AG09319 (cell line): ENCODE measurements around the gene KCNJ8.

Experiments
- DNase-seq: peaks from one replicate; pipeline ENCODE4 v3.0.0-alpha.2; 2010; ENCODE audit warnings: low read depth; ENCODE audit errors: extremely low read depth
- TF ChIP-seq, protein P1 (sequence below): IDR thresholded peaks from 2 replicates; pipeline ENCODE4 v1.5.1; 2011; ENCODE audit warnings: low read depth, mild to moderate bottlenecking, inconsistent platforms, low read length, moderate library complexity

Gene KCNJ8

DNA sequence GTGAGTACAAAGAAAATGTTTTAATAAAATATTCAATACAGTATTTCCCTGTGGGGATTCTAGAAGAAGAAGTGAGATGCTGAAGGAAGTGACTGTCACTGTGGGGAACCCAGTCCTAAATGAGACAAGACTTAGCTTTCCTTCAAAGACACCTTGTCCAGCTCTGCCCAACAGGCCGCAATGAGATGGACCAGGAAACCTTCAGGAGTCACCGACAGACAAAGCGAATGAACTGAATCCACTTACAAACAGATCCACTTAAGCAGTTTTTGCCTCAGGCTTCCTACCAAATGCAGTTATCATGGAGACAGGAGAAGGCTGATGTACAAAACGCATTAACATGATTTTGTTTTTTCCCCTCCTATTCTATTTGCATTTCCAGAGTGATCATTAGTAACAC, 9.6 kb downstream of the KCNJ8 start:
- no peak for DNase-seq
- TF ChIP-seq, protein P1, sequence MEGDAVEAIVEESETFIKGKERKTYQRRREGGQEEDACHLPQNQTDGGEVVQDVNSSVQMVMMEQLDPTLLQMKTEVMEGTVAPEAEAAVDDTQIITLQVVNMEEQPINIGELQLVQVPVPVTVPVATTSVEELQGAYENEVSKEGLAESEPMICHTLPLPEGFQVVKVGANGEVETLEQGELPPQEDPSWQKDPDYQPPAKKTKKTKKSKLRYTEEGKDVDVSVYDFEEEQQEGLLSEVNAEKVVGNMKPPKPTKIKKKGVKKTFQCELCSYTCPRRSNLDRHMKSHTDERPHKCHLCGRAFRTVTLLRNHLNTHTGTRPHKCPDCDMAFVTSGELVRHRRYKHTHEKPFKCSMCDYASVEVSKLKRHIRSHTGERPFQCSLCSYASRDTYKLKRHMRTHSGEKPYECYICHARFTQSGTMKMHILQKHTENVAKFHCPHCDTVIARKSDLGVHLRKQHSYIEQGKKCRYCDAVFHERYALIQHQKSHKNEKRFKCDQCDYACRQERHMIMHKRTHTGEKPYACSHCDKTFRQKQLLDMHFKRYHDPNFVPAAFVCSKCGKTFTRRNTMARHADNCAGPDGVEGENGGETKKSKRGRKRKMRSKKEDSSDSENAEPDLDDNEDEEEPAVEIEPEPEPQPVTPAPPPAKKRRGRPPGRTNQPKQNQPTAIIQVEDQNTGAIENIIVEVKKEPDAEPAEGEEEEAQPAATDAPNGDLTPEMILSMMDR = no peak

DNA sequence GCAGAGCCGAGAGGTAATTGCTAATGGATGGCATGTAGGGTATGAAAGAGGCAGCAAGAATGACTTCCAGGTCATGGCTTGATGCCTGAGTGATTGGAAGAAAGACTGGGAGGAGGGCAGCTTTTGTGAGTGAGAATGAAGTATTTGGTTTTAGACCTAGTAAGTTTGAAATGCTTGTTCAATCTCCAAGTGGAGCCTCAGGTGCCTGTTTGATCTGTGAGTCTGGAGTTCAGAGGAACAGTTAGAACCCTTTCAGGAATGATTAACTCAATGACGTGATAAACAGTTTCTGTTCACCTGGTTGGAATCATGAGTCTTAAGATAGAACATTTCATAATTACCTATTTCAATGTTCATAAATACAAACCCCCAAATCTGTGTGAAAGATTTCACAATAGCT, 10.4 kb downstream of the KCNJ8 start:
- TF ChIP-seq, protein P1 = no peak
- DNase-seq = no peak

DNA sequence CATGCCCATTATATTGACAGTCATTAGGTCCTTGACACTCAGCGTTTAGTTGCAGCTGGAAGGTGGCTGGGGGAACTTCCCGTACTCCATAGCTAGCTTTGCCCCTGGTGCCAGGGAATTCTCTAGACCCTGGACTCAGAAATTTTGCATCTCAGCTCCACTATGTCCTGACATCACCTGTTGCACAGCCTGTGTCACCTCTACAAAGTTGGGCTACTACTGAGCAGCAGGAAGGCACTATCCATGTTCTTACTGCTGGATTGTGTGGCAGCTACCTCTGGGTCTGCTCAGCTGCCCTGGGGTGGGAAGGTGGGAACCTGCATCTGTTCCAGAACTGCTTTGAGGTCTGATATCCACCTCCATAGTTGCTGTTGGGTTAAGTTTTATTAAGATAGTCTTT, 11.0 kb downstream of the KCNJ8 start:
- DNase-seq = no peak
- TF ChIP-seq, protein P1 = no peak

- TF ChIP-seq, protein P1 = no peak
- no peak for DNase-seq
Observed at GRCh38 chr12:21759737-21760136, 14.8 kb downstream of the KCNJ8 start.

GRCh38 chr12:21757735-21758134, 16.8 kb downstream of the KCNJ8 start:
- no peak for DNase-seq
- TF ChIP-seq, protein P1 = no peak

- TF ChIP-seq, protein P1 = no peak
- DNase-seq = no peak
Observed at GRCh38 chr12:21756699-21757098, 17.8 kb downstream of the KCNJ8 start.

GRCh38 chr12:21751517-21751916, 23.0 kb downstream of the KCNJ8 start:
- TF ChIP-seq, protein P1 = no peak
- DNase-seq = no peak
